NB4 (cell line): ENCODE data around the gene MX1.

Source experiments
- CTCF ChIP-seq: IDR thresholded peaks from one replicate; pipeline ENCODE4 v1.5.1; 2012; ENCODE audit warnings: low read depth, low read length
- MAX ChIP-seq: IDR thresholded peaks from 2 replicates; pipeline ENCODE4 v1.6.1; 2011; ENCODE audit warnings: low read depth, low read length
- MYC ChIP-seq: IDR thresholded peaks from 2 replicates; pipeline ENCODE4 v1.6.1; 2011; ENCODE audit warnings: low read depth, low read length
- POLR2A ChIP-seq: IDR thresholded peaks from 2 replicates; pipeline ENCODE4 v1.6.1; 2011; ENCODE audit warnings: mild to moderate bottlenecking; ENCODE audit not compliant: insufficient read length; ENCODE audit errors: extremely low read depth

GRCh38 chr21:41482301-41482700 is 56.3 kb downstream of the MX1 start:
- TF ChIP-seq CTCF (no peak), POLR2A (no peak), MAX (no peak), MYC (no peak)
